HEK293T (cell line): ENCODE results near the gene ELF4.

Source experiments
- BHLHE40 ChIP-seq: fragments of 450-650 bp; IDR thresholded peaks from 2 replicates; pipeline ENCODE4 v1.6.1; 2016; ENCODE audit warnings: mild to moderate bottlenecking, moderate library complexity, borderline replicate concordance
- CTBP1 ChIP-seq: fragments of 450-650 bp; IDR thresholded peaks from 2 replicates; pipeline ENCODE4 v1.6.1; 2016; ENCODE audit warnings: borderline replicate concordance
- ELF4 ChIP-seq: fragments of 450-650 bp; IDR thresholded peaks from 2 replicates; pipeline ENCODE4 v1.6.1; 2017; ENCODE audit warnings: antibody characterized with exemption
- FOXA1 ChIP-seq: fragments of 450-650 bp; IDR thresholded peaks from 2 replicates; pipeline ENCODE4 v1.6.1; 2016; ENCODE audit warnings: mild to moderate bottlenecking
- FOXM1 ChIP-seq: fragments of 450-650 bp; IDR thresholded peaks from 2 replicates; pipeline ENCODE4 v1.6.1; 2017; ENCODE audit warnings: mild to moderate bottlenecking, borderline replicate concordance
- HDGF ChIP-seq: fragments of 450-650 bp; IDR thresholded peaks from 2 replicates; pipeline ENCODE4 v1.6.1; 2017; ENCODE audit warnings: antibody characterized with exemption, borderline replicate concordance
- LEF1 ChIP-seq: fragments of 450-650 bp; IDR thresholded peaks from 2 replicates; pipeline ENCODE4 v1.6.1; 2017; ENCODE audit warnings: mild to moderate bottlenecking, borderline replicate concordance
- NFRKB ChIP-seq: fragments of 450-650 bp; IDR thresholded peaks from 2 replicates; pipeline ENCODE4 v1.6.1; 2016; ENCODE audit warnings: mild to moderate bottlenecking, moderate library complexity
- PKNOX1 ChIP-seq: fragments of 450-650 bp; IDR thresholded peaks from 2 replicates; pipeline ENCODE4 v1.6.1; 2016
- SP1 ChIP-seq: fragments of 450-650 bp; IDR thresholded peaks from 2 replicates; pipeline ENCODE4 v1.6.1; 2017
- SUZ12 ChIP-seq: fragments of 450-650 bp; IDR thresholded peaks from 2 replicates; pipeline ENCODE4 v1.6.1; 2016; ENCODE audit warnings: mild to moderate bottlenecking

DNA sequence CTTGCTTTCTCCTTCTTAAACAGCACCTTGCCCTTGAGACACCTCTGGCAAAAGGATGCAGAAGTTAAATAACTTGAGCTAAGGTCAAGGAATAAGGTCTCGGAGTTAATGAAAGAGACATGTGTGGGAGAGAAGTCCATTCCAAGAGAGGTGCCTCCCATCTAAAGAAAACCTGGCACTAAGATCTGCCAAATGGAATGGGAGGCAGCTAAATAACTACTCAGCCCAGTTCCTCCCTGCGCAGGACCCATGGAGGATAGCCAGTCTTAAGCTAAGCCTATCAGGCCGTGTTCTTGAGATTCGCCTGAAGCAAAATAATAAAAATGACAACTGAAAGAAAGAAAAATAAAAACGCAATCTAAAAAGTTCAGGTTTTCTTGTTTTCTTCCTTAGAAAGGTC is 20.7 kb upstream of the ELF4 start:
- TF ChIP-seq SUZ12 = no peak
- TF ChIP-seq PKNOX1 = no peak
- no peak for TF ChIP-seq BHLHE40
- no peak for TF ChIP-seq LEF1
- no peak for TF ChIP-seq FOXM1
- no peak for TF ChIP-seq NFRKB
- TF ChIP-seq CTBP1 = no peak
- no peak for TF ChIP-seq FOXA1
- TF ChIP-seq HDGF = no peak
- no peak for TF ChIP-seq SP1
- TF ChIP-seq ELF4 = no peak
